GM23338 (cell line): Measurements from ENCODE around the gene EDA.

Experiments
- EZH2 ChIP-seq: fragments of 200-600 bp; sonication (generic); IDR thresholded peaks from one replicate; pipeline ENCODE4 v1.8.0; 2017; ENCODE audit warnings: antibody characterized with exemption, mild to moderate bottlenecking, low read depth; ENCODE audit not compliant: unreplicated experiment
- EZH2phosphoT487 ChIP-seq: fragments of 200-600 bp; sonication (generic); IDR thresholded peaks from one replicate; pipeline ENCODE4 v1.8.1; 2018; ENCODE audit warnings: antibody characterized with exemption; ENCODE audit not compliant: unreplicated experiment
- JUNB ChIP-seq: IDR thresholded peaks from one replicate; pipeline ENCODE4 v1.6.1; 2016; ENCODE audit warnings: antibody characterized with exemption; ENCODE audit not compliant: unreplicated experiment
- POLR2AphosphoS5 ChIP-seq: IDR thresholded peaks from 2 replicates; pipeline ENCODE4 v1.6.1; 2016; ENCODE audit warnings: antibody characterized with exemption, low read depth
- STAT1 ChIP-seq: IDR thresholded peaks from one replicate; pipeline ENCODE4 v1.6.1; 2016; ENCODE audit warnings: antibody characterized with exemption; ENCODE audit not compliant: unreplicated experiment
- ZNF331 ChIP-seq: fragments of 250-450 bp; sonication (Bioruptor Pico); IDR thresholded peaks from 2 replicates; pipeline ENCODE4 v1.5.0; 2020; ENCODE audit warnings: low read depth, mild to moderate bottlenecking, moderate library complexity
- TF ChIP-seq, protein P1 (sequence below), 2 experiments: fragments of 200-600 bp in 1 of 2; sonication (generic) in 1 of 2; conservative IDR thresholded peaks; 2 replicates each; pipeline versions ENCODE4 v1.5.1 to v1.6.1; 2016 to 2017; ENCODE audit warnings: antibody characterized with exemption in 2 of 2, low read depth in 2 of 2, mild to moderate bottlenecking in 2 of 2, moderate library complexity in 1 of 2
- TF ChIP-seq, protein P2 (sequence below): fragments of 250-450 bp; sonication (Bioruptor Pico); IDR thresholded peaks from 2 replicates; pipeline ENCODE4 v1.5.0; 2020; ENCODE audit warnings: mild to moderate bottlenecking, moderate library complexity

DNA sequence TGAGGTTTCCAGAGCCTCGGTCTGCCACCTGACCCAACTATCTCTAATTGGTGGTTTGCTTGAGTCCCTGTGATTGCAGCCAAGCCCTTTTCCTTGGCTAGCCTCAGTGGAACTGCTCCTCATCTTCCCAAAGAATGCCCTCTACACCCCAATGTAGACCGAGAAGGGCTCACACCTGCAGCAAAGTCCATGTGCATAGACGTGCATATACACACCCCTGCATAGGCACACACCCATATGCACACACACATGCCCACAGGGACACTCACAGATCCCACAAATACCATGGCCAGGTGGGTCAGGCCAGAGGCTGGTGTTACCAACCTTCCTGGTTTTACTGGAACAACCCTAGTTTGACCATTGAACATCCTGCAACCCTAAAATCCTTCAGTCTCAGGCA, 433.5 kb downstream of the EDA start:
- TF ChIP-seq, protein P1, sequence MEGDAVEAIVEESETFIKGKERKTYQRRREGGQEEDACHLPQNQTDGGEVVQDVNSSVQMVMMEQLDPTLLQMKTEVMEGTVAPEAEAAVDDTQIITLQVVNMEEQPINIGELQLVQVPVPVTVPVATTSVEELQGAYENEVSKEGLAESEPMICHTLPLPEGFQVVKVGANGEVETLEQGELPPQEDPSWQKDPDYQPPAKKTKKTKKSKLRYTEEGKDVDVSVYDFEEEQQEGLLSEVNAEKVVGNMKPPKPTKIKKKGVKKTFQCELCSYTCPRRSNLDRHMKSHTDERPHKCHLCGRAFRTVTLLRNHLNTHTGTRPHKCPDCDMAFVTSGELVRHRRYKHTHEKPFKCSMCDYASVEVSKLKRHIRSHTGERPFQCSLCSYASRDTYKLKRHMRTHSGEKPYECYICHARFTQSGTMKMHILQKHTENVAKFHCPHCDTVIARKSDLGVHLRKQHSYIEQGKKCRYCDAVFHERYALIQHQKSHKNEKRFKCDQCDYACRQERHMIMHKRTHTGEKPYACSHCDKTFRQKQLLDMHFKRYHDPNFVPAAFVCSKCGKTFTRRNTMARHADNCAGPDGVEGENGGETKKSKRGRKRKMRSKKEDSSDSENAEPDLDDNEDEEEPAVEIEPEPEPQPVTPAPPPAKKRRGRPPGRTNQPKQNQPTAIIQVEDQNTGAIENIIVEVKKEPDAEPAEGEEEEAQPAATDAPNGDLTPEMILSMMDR (conservative IDR thresholded peaks at IDR 0.05; ENCODE audit: low read depth in 2 of 2): no peak
- TF ChIP-seq POLR2AphosphoS5 (no peak), EZH2phosphoT487 (no peak), JUNB (no peak), ZNF331 (no peak), STAT1 (no peak), EZH2 (no peak)
- TF ChIP-seq, protein P2, sequence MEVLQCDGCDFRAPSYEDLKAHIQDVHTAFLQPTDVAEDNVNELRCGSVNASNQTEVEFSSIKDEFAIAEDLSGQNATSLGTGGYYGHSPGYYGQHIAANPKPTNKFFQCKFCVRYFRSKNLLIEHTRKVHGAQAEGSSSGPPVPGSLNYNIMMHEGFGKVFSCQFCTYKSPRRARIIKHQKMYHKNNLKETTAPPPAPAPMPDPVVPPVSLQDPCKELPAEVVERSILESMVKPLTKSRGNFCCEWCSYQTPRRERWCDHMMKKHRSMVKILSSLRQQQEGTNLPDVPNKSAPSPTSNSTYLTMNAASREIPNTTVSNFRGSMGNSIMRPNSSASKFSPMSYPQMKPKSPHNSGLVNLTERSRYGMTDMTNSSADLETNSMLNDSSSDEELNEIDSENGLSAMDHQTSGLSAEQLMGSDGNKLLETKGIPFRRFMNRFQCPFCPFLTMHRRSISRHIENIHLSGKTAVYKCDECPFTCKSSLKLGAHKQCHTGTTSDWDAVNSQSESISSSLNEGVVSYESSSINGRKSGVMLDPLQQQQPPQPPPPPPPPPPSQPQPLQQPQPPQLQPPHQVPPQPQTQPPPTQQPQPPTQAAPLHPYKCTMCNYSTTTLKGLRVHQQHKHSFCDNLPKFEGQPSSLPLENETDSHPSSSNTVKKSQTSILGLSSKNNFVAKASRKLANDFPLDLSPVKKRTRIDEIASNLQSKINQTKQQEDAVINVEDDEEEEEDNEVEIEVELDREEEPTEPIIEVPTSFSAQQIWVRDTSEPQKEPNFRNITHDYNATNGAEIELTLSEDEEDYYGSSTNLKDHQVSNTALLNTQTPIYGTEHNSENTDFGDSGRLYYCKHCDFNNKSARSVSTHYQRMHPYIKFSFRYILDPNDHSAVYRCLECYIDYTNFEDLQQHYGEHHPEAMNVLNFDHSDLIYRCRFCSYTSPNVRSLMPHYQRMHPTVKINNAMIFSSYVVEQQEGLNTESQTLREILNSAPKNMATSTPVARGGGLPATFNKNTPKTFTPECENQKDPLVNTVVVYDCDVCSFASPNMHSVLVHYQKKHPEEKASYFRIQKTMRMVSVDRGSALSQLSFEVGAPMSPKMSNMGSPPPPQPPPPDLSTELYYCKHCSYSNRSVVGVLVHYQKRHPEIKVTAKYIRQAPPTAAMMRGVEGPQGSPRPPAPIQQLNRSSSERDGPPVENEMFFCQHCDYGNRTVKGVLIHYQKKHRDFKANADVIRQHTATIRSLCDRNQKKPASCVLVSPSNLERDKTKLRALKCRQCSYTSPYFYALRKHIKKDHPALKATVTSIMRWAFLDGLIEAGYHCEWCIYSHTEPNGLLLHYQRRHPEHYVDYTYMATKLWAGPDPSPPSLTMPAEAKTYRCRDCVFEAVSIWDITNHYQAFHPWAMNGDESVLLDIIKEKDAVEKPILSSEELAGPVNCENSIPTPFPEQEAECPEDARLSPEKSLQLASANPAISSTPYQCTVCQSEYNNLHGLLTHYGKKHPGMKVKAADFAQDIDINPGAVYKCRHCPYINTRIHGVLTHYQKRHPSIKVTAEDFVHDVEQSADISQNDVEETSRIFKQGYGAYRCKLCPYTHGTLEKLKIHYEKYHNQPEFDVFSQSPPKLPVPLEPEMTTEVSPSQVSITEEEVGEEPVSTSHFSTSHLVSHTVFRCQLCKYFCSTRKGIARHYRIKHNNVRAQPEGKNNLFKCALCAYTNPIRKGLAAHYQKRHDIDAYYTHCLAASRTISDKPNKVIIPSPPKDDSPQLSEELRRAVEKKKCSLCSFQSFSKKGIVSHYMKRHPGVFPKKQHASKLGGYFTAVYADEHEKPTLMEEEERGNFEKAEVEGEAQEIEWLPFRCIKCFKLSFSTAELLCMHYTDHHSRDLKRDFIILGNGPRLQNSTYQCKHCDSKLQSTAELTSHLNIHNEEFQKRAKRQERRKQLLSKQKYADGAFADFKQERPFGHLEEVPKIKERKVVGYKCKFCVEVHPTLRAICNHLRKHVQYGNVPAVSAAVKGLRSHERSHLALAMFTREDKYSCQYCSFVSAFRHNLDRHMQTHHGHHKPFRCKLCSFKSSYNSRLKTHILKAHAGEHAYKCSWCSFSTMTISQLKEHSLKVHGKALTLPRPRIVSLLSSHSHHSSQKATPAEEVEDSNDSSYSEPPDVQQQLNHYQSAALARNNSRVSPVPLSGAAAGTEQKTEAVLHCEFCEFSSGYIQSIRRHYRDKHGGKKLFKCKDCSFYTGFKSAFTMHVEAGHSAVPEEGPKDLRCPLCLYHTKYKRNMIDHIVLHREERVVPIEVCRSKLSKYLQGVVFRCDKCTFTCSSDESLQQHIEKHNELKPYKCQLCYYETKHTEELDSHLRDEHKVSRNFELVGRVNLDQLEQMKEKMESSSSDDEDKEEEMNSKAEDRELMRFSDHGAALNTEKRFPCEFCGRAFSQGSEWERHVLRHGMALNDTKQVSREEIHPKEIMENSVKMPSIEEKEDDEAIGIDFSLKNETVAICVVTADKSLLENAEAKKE (CRISPR knock-in tag): no peak
